Upper lobe of left lung (tissue), 4 donors: ENCODE measurements around the gene PKNOX1.

Experiments
- CTCF ChIP-seq, 6 experiments: fragments of 450-650 bp in 4 of 6; fragments of 200-600 bp in 2 of 6; sonication (generic) in 2 of 6; IDR thresholded peaks; one replicate each; pipeline ENCODE4 v1.5.1; 2016 to 2019; ENCODE audit warnings: antibody characterized with exemption in 6 of 6
- EP300 ChIP-seq, 4 donors: sonication (generic); formaldehyde crosslinking; IDR thresholded peaks; one replicate each; pipeline ENCODE4 v1.5.1; 2017; ENCODE audit warnings: antibody characterized with exemption in 4 of 4, control low read depth in 2 of 4

GRCh38 chr21:42959728-42960127 is 14.6 kb upstream of the PKNOX1 start:
- no peak for TF ChIP-seq CTCF (IDR thresholded peaks at IDR 0.05)
- TF ChIP-seq EP300 (IDR thresholded peaks at IDR 0.05) = no peak
